Osteoblast (primary cell): Measurements from ENCODE around the gene MACROD2. TPM values are rescaled to one million over a fixed set of nuclear protein-coding genes. Genes with fewer than 3 reads are reported as not detected.
A peak's percentile ranks its signal among the peaks of the same experiment; 100 is the strongest.

Experiments
- DNase-seq: peaks from one replicate; pipeline ENCODE4 v3.0.0; 2011; ENCODE audit warnings: low spot score, mixed read lengths; ENCODE audit not compliant: insufficient read length; ENCODE audit errors: missing footprints
- H2AFZ ChIP-seq: 2 replicates; pipeline ENCODE4 v1.6.0; 2011; ENCODE audit warnings: mild to moderate bottlenecking, low read length
- H3K27ac ChIP-seq: 2 replicates; pipeline ENCODE4 v1.5.1; 2011; ENCODE audit warnings: mild to moderate bottlenecking, low read depth, low read length, moderate library complexity
- H3K27me3 ChIP-seq: 2 replicates; pipeline ENCODE4 v1.6.0; 2012; ENCODE audit warnings: mild to moderate bottlenecking, control low read depth, inconsistent platforms, low read length, moderate library complexity; ENCODE audit not compliant: insufficient read depth
- H3K36me3 ChIP-seq: 2 replicates; pipeline ENCODE4 v1.5.1; 2011; ENCODE audit warnings: mild to moderate bottlenecking, low read length, control low read depth, moderate library complexity; ENCODE audit not compliant: insufficient read depth
- H3K4me1 ChIP-seq: 2 replicates; pipeline ENCODE4 v1.5.1; 2011; ENCODE audit warnings: mild to moderate bottlenecking, low read length, control low read depth, moderate library complexity; ENCODE audit not compliant: insufficient read depth
- H3K4me2 ChIP-seq: 2 replicates; pipeline ENCODE4 v1.6.0; 2011; ENCODE audit warnings: mild to moderate bottlenecking, low read length; ENCODE audit not compliant: insufficient read depth
- H3K4me3 ChIP-seq: fragments of 200-600 bp; sonication (generic); 3 replicates; pipeline ENCODE4 v1.5.1; 2012; ENCODE audit warnings: mild to moderate bottlenecking, low read length, inconsistent platforms; ENCODE audit not compliant: insufficient read depth
- H3K79me2 ChIP-seq: 2 replicates; pipeline ENCODE4 v1.6.0; 2012; ENCODE audit warnings: mild to moderate bottlenecking, low read length, control low read depth, inconsistent platforms; ENCODE audit not compliant: insufficient read depth
- H3K9me3 ChIP-seq: 2 replicates; pipeline ENCODE4 v1.5.1; 2011; ENCODE audit warnings: low read depth, low read length, control low read depth
- H4K20me1 ChIP-seq: 2 replicates; pipeline ENCODE4 v1.6.0; 2012; ENCODE audit warnings: mild to moderate bottlenecking, low read length, control low read depth; ENCODE audit not compliant: insufficient read depth
- CTCF ChIP-seq: IDR thresholded peaks from 2 replicates; pipeline ENCODE4 v1.5.1; 2011; ENCODE audit warnings: mild to moderate bottlenecking, low read depth, low read length, moderate library complexity; ENCODE audit errors: extremely low read depth
- total RNA-seq: library from RNA; depleted of rRNA; stranded (reverse); fragments of >200 nt; gene quantifications from 2 replicates; pipeline ENCODE4 v1.2.3, GENCODE V29; 2012

Gene MACROD2
- total RNA-seq, 1 donor: 4.0 TPM

GRCh38 chr20:14444106-14444505, 448.8 kb downstream of the MACROD2 start:
- Histone ChIP-seq H3K36me3 (no peaks in the 10 kb centered on the region), H4K20me1 (no peaks in the 10 kb centered on the region), H3K79me2 (no peaks in the 10 kb centered on the region), H3K4me3 (no peak overlapping the region), H3K27ac (no peak overlapping the region), H3K4me2 (no peak overlapping the region), H3K4me1 (no peaks in the 10 kb centered on the region), H3K27me3 (no peaks in the 10 kb centered on the region), H2AFZ (no peak overlapping the region), H3K9me3 (no peaks in the 10 kb centered on the region)
- no peak for DNase-seq
- no peak for TF ChIP-seq CTCF

GRCh38 chr20:14445310-14445709, 450.0 kb downstream of the MACROD2 start:
- no peaks in the 10 kb centered on the region for H3K9me3 ChIP-seq
- no peaks in the 10 kb centered on the region for H3K4me1 ChIP-seq
- H4K20me1 ChIP-seq: no peaks in the 10 kb centered on the region
- TF ChIP-seq CTCF: no peak
- H3K4me3 ChIP-seq: no peak overlapping the region
- H3K79me2 ChIP-seq: no peaks in the 10 kb centered on the region
- DNase-seq: peak; percentile 43
- no peak overlapping the region for H2AFZ ChIP-seq
- no peak overlapping the region for H3K27ac ChIP-seq
- no peaks in the 10 kb centered on the region for H3K27me3 ChIP-seq
- H3K4me2 ChIP-seq: no peak overlapping the region
- H3K36me3 ChIP-seq: no peaks in the 10 kb centered on the region

- no peak overlapping the region for H2AFZ ChIP-seq
- no peak for DNase-seq
- no peaks in the 10 kb centered on the region for H4K20me1 ChIP-seq
- H3K4me2 ChIP-seq: no peak overlapping the region
- no peaks in the 10 kb centered on the region for H3K9me3 ChIP-seq
- no peak overlapping the region for H3K4me3 ChIP-seq
- H3K36me3 ChIP-seq: no peaks in the 10 kb centered on the region
- no peaks in the 10 kb centered on the region for H3K79me2 ChIP-seq
- H3K27me3 ChIP-seq: no peaks in the 10 kb centered on the region
- no peaks in the 10 kb centered on the region for H3K4me1 ChIP-seq
- no peak overlapping the region for H3K27ac ChIP-seq
- TF ChIP-seq CTCF: no peak
These were observed 450.6 kb downstream of the MACROD2 start for GRCh38 chr20:14445902-14446301.

GRCh38 chr20:14446446-14446845, 451.1 kb downstream of the MACROD2 start:
- H3K4me3 ChIP-seq: no peak overlapping the region
- DNase-seq: no peak
- H3K36me3 ChIP-seq: no peaks in the 10 kb centered on the region
- no peaks in the 10 kb centered on the region for H3K9me3 ChIP-seq
- H2AFZ ChIP-seq: no peak overlapping the region
- no peak overlapping the region for H3K27ac ChIP-seq
- H3K79me2 ChIP-seq: no peaks in the 10 kb centered on the region
- no peaks in the 10 kb centered on the region for H3K27me3 ChIP-seq
- no peaks in the 10 kb centered on the region for H4K20me1 ChIP-seq
- no peak for TF ChIP-seq CTCF
- H3K4me1 ChIP-seq: no peaks in the 10 kb centered on the region
- no peak overlapping the region for H3K4me2 ChIP-seq
